ENCODE measurements around the gene CACNA1C.

Gene CACNA1C

DNA sequence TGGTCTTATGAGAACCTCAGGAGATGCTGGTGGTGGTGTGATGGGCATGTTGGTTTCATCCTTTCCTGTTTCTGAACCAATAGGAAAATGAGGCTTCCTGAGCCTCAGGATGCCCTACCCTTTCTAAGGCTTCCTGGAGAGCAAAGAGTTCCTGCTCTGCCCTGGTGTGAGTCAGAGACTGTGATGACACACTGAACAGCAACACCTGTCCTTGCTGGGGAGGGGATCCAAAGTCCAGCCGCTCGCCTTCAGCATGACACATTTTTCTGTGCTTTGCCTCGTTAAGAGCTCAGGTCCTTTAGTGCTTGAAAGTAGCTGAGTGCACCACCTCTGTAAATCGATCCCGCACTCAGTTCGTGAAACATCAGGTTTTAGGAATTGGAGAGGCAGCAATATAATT lies 116.0 kb downstream of the CACNA1C start:
- peak; percentile 25 for DNase-seq (ENCODE audit: low read depth)

DNA sequence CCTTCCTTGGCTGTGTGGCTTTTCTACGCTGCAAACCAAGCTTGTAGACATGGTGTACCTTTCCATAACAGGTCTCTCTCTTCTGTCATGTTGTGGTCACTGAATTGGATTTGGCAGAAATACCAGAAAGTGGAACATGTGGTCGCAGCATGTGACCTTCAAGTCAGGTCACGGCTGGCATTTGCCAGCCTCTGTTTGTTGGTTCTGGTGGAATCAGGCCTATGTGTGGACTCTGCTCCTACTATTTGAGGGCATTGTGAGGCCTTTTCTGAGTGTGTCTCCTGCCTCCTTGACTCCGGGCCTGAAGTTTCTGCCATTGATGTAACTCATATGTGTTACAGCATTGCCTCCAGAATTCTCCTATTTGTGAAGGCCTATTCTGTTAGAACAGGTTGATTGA lies 116.7 kb downstream of the CACNA1C start:
- TF ChIP-seq, protein P1, sequence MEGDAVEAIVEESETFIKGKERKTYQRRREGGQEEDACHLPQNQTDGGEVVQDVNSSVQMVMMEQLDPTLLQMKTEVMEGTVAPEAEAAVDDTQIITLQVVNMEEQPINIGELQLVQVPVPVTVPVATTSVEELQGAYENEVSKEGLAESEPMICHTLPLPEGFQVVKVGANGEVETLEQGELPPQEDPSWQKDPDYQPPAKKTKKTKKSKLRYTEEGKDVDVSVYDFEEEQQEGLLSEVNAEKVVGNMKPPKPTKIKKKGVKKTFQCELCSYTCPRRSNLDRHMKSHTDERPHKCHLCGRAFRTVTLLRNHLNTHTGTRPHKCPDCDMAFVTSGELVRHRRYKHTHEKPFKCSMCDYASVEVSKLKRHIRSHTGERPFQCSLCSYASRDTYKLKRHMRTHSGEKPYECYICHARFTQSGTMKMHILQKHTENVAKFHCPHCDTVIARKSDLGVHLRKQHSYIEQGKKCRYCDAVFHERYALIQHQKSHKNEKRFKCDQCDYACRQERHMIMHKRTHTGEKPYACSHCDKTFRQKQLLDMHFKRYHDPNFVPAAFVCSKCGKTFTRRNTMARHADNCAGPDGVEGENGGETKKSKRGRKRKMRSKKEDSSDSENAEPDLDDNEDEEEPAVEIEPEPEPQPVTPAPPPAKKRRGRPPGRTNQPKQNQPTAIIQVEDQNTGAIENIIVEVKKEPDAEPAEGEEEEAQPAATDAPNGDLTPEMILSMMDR (IDR thresholded peaks at IDR 0.05; ENCODE audit: insufficient read depth, low read depth, low read length, missing control alignments) = no peak
- H3K4me3 ChIP-seq (ENCODE audit: low read length) = no peak overlapping the region
- no peak for DNase-seq (ENCODE audit: low read depth)

More for the DNA sequence above, 116.0 kb downstream of the CACNA1C start:
- TF ChIP-seq, protein P1 (IDR thresholded peaks at IDR 0.05; ENCODE audit: insufficient read depth, low read depth, low read length, missing control alignments) = no peak
- no peak overlapping the region for H3K4me3 ChIP-seq (ENCODE audit: low read length)

DNA sequence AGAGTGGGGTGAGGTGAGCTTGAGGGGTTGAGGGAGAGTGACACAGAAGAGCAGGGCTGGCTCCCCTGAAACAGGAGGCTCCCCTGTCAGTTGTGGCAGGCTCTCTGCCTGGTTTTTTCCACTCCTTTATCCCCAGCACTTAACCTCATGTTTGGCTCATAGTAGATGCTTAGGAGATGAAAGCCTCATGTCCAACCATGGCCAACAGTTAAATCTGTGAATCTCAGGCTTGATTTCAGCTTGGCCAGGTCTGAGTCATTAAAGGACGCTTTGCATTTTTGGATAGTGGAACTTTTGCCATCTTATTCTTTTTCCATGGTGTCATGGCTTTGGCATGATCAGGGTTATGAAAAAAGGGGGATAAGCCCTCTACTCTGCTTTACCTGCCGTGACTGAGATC lies 117.2 kb downstream of the CACNA1C start:
- no peak overlapping the region for H3K4me3 ChIP-seq (ENCODE audit: low read length)
- TF ChIP-seq, protein P1 (IDR thresholded peaks at IDR 0.05; ENCODE audit: insufficient read depth, low read depth, low read length, missing control alignments) = no peak
- no peak for DNase-seq (ENCODE audit: low read depth)

DNA sequence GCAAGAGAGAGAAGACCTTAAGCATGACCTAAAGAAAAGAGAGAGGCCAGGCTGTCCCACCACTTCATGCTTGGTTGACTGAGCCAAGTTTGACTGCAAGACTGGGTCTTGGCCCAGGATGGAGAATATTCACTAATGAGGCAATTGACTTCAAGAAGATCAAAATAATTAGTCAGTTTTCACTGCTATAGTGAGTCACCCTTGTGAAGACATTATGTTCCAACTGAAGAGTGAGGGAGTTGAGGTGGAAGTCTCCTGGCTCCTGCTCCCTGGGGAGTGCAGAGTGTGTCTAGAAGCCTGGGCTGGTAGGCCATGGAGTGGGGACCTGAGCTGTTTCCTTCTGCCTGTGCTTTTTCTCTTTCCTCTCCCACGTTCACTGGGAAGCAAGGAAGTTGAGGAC lies 117.6 kb downstream of the CACNA1C start:
- TF ChIP-seq, protein P1 (IDR thresholded peaks at IDR 0.05; ENCODE audit: insufficient read depth, low read depth, low read length, missing control alignments) = no peak
- no peak overlapping the region for H3K4me3 ChIP-seq (ENCODE audit: low read length)
- no peak for DNase-seq (ENCODE audit: low read depth)

DNA sequence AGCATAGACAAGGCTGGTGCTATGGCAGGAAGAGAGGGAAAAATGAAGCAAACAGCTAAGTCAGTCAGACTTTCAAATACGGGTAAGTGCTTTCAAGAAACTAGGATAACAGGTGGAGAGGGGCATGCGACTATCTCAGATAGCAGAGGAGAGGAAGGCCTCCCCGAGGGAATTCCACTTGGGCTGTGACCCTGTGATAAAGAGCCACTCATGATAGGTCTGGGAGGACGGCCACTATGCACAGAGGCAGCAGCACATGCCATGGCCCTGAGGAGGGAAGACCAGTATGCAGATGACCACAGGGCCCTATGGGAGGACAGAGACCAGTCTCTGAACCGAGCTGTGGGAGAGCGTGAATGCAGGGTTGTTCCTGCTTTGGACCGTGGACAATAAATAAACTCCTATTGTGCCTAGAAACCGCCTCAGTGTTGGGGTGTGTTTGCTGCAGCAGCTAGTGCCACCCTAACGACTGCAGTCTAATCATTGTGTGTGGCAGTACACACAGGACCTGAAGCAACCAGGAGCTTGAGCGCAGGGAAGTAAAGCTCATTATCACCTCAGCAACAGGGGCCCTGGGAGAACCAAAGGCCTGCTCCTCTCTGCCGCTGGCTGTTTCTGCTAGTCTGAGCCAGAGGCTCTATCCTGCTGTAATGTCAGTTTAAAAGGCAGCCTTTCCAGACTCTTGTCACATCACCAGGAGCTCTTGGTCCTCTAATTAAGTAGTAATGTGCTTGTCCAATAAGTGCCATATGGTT lies 119.1 kb downstream of the CACNA1C start:
- TF ChIP-seq, protein P1 (IDR thresholded peaks at IDR 0.05; ENCODE audit: insufficient read depth, low read depth, low read length, missing control alignments) = no peak
- no peak overlapping the region for H3K4me3 ChIP-seq (ENCODE audit: low read length)
- DNase-seq (ENCODE audit: low read depth) = no peak

DNA sequence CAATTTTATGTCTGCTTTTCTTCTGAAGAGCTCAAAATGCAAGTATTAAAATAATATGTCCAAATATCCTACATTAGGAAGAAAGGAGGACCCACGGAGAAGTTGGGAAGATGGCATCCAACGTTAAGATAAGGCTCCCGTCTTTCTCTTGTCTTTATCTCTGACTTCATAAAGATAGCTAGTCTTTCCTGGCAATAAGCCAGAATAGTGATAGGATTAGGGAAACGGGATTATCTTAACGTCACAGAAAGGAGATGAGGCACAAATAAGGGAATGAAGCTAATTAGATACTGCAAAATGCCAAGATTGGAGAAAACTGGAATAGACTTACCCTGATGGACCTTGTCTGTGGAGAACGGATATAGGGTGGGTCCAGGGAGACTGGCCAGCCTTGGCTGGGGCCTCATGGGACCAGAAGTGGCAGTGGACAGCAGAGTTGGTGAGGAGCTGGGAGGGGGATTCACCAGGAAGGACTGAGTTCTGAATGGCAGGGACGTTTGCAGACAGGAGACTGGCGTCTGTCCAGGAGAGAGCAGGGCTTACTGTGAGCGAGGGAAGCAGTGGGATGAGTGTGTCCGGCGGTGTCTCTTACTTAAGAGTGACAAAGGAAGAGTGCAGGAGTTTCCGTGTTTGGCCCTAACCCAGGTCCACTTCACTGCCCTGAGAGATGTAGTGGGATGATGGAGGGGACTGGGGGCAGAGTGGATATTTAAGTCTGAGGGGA lies 119.9 kb downstream of the CACNA1C start:
- DNase-seq (ENCODE audit: low read depth) = no peak
- no peak overlapping the region for H3K4me3 ChIP-seq (ENCODE audit: low read length)
- TF ChIP-seq, protein P1 (IDR thresholded peaks at IDR 0.05; ENCODE audit: insufficient read depth, low read depth, low read length, missing control alignments) = no peak

Data from epithelial cell of esophagus (primary cell).